Hematopoietic multipotent progenitor cell treated with erythropoietin and hydrocortisone succinate and interleukin-3 and kit ligand, for 17 days (in vitro differentiated cells): ENCODE data around the gene SLIRP.
"Not testable (repeated sequence)": the region's sequence is repeated elsewhere in the genome, so short reads cannot be mapped to it uniquely, and the experiment has no call there.

Experiments used
- DNase-seq: peaks from one replicate; pipeline ENCODE4 v3.0.0-alpha.2; 2015; ENCODE audit warnings: low spot score

SLIRP gene

DNA sequence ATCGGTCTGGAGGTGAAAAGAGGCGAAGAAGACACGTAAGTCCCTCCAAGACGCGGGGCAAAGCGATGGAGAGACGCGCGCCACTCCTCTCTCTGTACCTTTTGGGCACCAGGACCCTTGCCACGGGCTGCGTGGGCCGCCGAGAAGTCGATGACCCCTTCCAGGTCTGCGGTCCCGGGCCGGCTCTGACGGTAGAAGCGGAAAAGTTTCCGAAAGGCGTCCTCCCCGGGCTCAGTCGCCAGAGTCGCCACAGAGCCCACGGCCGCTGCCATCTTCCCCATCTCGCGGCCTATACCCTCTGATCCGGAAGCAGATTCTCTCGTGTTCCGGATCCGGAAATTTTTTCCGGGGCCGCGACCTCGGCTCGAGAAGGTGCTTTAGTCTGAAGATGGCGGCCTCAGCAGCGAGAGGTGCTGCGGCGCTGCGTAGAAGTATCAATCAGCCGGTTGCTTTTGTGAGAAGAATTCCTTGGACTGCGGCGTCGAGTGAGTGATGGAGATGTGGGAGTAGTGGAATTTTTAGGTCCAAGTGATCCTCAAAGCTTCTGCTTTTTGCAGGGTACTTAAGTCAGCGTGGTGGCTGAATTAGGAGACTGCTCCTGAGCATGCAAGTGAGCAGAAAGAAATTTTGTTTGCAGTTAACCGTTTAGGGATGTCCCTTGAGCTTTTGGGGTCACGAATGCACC lies at the start of gene SLIRP, which contains the start of gene ALKBH1:
Gene SLIRP, plus strand, starts transcription at position 380 of the 685 bp plus-strand sequence. Its CDS starts 9 bp downstream, at position 389.
Gene ALKBH1, minus strand, starts transcription at position 300 of the 685 bp plus-strand sequence. Its CDS starts 19 bp downstream, at position 281.
- peak; percentile 91 for DNase-seq

DNA sequence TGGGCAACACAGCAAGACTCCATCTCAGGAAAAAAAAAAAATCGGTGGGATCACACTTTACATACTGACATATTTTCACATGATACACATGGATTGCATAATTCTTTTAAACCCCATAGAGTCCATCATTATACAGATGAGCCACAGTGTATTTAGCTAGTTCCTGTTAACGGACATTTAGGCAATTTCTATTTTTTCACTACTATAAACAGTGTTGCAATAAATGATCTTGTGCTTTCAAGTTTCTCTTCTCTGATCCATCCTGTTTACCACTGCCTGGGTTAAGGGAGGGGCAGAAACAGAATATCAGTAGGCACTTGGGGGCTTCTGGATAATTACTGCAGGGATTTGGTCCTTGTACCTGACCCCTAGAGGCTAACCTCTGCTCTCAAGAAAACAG lies 48.1 kb upstream of the SLIRP start:
- DNase-seq = no peak

DNA sequence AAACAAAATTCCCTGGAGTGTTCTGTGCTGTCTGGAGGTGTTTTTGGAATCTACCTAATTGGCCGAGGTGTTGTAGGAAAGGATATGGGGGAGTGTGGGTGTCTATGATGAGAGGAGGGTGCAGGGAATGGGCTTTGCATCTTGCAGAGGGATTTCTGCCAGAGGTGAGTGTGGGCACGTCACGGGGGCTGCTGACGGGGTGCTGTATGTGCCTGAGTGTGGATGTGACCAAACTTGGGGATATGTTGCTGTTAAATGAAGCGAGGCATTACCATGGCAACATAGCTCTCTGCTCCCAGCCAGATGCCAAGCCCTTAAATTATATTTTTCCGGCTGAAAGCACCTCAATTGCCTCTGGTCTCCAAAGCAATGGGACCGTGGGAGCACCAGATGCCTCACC lies 47.1 kb upstream of the SLIRP start:
- DNase-seq = no peak

DNA sequence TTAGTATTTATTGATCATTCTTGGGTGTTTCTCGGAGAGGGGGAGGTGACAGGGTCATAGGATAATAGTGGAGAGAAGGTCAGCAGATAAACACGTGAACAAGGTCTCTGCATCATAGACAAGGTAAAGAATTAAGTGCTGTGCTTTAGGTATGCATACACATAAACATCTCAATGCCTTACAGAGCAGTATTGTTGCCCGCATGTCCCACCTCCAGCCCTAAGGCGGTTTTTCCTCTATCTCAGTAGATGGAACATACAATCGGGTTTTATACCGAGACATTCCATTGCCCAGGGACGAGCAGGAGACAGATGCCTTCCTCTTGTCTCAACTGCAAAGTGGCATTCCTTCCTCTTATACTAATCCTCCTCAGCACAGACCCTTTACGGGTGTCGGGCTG lies 46.3 kb upstream of the SLIRP start:
- DNase-seq = not testable (repeated sequence)

DNA sequence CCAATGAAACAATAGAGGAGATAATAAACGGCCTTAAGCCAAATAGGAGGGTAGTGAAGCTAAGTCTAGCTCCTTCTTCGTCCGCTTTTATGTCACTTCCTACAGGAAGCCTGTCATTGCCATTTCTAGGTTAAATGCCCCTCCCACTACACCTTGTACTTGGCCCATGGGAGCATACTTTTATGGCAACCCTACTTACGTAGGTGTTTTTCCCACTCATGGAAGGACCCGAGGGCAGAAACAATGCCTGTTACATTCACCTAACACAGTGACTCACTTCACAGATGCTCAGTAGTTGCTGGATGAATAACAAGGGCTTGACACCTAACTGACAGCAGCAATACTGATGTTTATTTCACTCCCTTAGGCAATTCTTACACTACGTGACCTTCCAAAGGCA lies 44.6 kb upstream of the SLIRP start:
- no peak for DNase-seq

DNA sequence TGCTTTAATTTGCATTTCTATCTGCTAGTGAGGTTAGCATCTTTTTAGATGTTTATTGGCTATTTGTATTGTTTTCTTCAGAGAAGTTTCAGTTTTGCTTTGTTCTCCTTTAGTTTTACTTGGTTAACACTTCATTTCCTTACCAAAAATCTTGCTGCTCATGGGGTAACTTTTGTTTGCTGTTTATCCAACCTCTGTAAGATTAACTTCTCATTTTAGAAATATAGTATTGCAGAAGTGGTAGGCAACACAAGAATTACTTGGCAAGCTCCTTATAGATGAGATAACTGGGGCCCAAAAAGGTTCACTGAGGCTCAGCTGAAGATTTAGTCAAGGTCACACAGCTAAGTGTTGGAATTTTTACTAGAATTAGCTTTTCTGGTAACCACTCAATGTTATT lies 40.6 kb upstream of the SLIRP start:
- no peak for DNase-seq

DNA sequence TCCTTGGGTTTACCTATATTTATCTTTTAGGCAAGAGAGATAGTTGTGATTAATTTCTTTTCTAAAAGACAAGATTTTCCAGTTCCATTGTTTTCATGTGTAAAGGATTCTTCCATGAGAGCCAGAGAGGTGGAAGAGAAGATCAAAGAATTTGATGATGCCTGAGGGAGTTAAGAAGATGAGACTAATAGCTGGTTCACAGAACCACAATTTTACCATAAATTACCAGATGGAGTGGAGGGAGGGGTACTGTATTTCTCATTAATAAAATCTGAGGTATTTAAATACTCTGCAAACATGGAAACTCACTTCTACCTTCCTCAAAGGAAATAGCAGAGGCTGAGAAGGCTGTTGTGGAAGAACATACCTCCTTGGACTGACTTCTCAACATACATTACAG lies 34.7 kb upstream of the SLIRP start:
- DNase-seq = no peak

DNA sequence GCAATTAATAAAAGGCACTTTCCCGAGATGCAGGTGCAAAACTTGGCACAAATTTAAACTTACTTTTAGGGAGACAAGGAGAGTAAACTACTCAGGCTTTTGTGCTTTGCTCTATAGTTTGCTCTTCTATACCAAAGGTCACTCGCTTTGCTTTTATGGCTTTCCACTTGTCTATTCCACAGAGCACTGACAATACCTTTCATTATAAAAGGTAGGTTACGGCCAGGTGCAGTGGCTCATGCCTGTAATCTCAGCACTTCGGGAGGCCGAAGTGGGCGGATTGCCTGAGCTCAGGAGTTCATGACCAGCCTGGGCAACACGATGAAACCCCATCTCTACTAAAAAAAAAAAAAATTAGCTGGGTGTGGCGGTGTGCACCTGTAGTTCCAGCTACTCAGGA lies 33.0 kb upstream of the SLIRP start:
- DNase-seq = no peak

DNA sequence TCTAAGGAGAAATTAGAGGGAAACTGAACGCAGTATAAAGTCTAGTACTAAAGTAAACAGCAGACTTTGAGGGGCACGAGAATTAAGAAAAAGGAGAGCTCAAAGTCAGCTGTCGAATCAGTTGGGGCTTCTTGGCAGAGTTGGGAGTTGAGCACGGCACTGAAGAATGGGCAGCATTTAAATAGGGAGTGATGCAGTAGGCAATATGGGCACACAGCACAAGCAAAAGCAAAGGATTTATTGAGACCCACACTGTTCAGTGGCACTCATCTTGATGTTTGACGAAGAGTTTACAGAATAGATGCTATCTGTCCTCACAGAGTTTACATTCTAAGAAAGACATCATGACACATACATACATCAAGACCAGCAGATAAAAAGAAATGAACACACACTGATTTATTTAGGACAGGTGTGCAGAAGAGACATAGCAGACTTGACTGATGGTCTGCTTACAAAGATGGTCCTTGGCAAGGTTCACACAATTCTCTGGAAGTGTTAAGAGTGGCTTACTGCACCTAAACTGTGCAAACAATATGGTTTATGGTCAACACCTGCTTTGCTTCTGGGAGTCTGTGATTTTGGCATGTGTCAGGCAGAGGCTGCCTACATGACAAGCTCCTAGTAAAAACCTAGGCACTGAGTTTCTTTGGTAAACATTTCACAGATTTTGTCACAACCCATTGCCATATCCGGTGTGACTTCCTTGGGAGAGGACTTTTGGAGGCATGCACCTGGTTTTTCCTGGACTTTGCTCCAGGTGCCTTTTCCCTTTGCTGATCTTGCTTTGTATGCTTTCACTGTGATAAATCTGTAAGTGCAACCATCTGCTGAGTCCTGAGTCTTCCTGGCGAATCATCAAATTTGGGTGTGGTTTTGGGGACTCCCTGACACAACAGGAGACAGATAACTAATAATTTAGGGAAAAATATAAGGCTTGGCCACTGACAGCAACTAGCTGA lies 26.4 kb upstream of the SLIRP start:
- no peak for DNase-seq

DNA sequence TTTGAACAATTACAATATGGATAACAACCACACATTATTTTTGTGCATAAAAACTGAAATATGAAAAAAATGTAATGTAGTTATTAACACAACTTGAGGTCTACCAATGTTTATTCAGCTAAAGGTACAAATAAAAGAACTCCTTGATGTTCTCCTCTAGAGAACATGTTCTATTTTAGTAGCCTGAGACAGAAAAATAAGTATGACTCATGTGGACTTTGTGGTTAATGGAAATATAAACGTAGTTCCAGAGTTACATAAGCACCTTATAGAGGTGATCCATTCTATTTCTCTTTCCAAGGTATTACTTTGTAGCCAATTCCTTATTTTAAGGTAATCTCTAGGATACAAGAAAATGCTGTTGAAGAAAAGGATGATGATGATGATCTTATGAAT lies 25.7 kb upstream of the SLIRP start:
- no peak for DNase-seq

DNA sequence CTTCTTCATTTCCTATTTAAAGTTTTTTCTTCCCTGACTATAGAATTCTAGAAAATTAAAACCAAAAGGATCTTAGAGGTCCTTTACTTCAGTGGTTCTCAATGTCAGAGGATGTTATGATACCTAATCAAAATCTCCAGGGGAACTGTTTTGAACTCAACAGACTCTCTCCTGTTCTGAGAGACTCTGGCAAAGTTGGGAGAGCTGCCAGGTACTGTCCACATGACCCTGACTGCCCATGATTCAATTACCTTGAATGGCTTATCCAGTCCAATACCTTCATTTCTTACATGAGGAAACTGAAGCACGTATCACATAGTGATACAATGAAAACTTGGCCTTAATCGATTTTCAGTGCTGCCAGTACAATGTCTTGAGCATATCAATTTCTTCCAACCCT lies 16.6 kb upstream of the SLIRP start:
- no peak for DNase-seq

DNA sequence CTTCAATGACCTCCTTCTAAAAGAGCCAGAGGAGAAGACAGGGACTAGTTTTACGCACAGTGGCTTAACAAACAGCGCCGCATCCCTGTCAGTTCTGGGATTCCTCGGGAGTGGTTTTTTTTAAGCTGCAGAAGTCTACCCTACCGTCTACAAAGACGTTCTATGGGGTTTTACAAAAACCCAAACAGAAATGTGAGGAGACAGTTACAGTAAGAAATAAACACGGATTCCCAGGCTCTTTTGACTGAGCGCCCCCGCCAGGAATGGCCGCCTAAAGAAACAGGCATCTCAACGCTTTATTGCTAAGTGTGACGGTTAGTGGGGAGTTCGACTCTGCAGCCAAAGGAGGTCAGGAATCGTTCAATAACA lies 564 bp upstream of the SLIRP start:
- DNase-seq = peak; percentile 66

DNA sequence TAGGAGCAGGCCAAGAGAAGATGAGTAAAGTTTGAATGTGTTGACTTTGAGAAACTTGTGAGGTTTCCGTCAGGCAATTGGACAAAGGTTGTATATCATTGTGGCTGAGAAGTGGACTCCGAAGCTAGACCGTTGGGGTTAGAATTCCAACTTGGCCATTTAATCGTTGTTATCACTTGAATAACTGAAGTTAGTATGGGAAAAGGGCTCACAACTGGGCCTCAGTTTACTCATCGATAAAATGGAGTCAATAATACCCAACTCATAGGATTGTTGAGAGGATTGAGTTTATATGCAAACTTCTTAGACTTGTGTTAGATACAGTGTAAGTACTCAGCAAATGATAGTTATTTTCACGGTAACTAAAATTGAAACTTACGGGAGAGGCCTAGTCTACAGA lies 846 bp downstream of the SLIRP start:
- DNase-seq = no peak

DNA sequence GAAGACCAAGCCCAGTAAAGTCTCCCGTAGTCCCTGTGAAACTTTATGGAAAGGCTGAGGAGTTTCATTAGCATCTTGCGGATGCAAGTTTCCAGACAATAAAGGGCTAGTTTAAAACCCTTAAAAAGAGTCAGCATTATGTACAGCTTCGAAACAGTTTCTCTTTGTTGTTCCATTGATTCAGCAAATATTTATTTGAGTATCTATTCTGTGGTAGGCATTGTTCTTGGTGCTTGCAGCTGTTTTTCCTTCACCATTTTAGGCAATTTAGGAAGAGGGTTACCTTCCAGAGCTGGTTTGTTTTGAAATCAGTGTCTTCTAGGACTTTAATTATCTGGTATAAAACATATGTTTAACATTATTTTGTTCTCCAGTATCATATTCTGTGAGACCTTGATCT lies 1.5 kb downstream of the SLIRP start:
- DNase-seq = no peak

DNA sequence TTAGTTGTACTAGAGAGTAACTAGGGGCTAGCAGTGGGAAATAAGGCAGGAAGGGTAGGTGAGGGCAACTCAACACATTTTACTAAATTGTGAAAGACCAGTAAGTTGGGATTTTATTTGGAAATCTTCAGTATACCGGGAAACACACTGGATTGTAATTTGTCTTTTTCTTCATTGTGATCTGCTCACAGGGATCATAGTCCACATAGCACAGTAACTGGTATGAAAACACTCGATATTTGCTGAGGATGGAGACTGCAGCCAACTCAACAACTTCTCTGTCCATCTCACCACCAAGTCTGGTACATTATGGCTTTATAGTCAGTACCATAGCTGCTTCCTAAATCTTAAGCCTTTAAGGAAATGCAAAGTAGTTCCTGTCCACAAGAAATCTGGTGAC lies 2.5 kb downstream of the SLIRP start:
- DNase-seq = no peak

DNA sequence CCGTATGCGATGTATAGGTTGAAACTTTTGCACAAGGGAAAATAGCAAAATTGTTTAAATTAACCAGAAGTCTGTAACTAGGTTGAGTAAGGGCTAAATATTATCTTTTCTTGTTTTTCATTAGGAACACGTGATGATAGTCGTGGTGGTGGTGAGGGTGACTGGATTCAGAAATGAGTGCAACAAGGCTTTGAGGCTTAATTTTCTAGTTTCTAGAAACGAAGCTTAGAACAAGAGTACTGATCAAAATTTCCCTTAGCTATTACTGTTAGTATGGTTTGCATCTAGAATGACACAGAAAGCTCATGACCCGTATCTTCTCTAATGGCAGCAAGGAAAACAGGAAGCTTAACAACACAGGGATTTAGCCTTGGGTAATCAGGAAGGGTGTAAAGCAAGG lies 7.0 kb downstream of the SLIRP start:
- DNase-seq = no peak

DNA sequence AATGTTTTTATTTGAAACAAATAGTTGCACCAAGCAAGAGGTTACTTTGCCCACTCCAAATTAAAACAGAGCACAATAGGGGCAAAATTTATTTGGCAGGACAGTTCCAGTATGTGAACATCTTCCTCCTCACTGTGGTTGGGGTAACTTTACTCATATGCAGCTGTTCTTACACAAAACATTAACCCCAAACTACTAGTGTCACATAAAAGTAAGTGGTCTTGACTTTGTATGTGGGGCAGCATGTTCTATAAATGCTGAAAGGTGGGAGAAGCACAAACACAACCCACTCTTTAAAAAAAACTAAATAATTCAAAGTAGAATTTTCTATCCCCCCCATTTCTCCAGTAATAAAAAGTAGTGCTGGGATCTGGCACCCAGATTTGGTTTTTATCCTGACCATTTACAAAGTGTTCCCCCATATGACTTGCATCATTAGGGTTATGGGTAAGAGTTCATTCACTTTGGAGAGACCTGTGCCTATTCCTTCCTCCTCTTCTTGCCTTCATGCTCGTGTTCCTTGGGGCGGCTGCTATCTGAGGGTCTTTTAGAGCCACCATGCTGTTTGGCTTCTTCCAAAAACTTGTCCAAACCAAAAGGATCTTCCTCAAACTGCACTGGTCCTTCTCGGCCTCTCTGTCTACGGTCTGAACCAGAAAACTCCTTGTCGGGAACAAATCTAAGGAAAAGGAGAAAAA lies 9.9 kb downstream of the SLIRP start:
- no peak for DNase-seq

DNA sequence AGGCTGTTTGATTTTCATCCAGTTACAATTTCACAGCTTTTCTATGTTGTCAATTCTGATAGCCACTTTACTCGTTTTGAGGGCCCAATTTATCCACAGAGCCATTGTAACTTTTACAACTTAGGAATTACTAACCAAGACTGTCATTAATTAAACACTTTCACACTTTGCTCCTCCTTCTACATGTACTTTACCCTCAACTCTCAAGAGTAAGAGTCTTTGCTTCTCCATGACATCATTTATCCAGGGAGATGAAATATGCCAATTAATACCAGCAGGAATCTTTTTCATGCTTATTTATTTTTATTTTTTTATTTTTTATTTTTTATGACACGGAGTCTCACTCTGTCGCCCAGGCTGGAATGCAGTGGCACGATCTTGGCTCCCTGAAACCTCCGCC lies 13.5 kb downstream of the SLIRP start:
- DNase-seq = no peak

DNA sequence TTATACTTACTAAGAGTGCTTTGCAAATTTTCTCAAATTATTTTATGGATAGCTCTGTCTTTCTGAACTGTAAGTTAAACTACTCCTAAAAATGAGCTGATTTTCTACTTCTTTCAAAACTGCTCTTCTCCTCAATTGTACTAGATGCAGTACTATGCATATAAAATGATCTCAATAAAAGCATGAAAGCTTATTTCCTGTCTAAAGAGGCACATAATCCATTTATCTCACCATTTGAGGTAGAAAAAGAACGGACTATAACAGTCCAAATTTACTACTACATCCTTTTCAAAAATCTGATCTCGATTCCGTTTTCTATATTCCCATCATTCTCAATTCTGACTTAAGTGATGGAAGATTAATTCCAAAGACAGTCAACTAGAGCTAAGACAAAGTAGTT lies 14.4 kb downstream of the SLIRP start:
- DNase-seq = no peak

DNA sequence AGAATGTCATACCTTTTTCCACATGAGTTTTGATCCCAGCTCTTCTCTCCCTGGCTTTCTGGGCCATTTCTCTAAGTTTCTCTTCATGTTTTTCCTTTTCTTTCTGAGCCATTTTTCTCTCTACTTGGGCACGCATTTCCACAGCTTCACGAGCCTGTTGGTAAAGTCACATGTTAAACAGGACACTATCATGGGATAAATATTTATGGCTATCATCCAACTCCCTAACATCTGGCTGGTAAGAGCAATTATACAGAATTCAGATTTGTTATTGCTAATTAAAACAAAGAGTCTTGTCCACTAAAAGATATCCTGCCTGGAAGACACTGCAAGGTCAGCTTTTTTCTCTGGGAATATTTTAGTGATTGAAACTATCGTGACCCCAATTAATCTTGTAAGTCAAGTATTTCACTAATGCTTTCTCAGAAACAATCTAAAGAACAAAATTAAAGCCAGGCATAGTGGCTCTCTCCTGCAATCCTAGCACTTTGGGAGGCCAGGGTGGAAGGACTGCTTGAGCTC lies 23.1 kb downstream of the SLIRP start:
- DNase-seq = no peak

DNA sequence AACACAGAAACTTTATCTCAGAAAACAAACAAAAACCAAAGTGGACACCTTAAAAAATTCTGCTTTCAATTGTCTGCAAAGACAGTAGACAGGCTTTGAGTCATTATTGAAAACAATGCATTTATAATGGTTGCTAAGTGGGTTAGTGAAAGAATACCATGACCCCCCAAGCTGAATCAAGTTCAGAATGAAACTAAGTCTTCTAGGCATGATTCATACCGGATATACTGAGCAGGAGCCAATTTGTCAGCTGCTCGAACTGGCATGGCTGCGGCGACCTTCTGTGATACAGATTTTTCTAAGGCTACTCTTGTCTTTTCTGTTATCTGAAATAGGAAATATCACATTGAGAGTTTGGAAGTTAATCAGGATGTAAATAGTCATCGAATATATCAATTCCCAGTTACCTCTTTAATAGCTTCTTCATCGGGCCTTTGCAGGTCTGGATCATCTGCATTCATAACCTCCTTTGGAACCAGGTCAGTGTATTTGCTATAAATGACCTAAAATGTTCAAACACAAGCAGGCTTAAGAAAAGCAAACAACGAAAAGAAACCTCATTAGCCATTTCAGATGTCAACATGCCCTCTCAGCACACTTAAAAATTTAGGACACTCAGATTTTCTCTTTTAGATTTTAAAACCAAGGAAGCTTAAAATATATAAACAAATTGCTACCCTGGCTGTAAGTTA lies 30.8 kb downstream of the SLIRP start:
- DNase-seq = no peak

DNA sequence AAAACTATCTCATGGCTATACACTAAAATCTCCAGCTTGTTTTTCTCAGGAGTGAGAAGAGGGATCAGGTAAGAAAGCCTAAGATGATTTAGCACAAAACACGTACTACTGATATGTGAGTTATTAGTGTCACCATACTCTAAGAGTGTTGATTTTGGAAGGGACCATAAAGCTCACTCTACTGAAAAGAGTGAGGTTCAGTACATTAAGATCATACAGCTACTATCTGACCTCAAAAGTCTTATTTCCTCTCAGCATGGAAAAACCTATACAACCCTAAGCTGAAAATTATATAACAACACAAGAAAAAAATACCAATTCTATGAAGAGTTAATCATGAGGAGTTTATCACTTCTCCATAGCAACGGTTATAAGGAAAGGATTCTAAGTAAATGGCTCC lies 33.5 kb downstream of the SLIRP start:
- DNase-seq = no peak
